GM12878 (cell line): ENCODE data around the gene GRIA2.

ENCODE experiments used
- BACH1 ChIP-seq: fragments of 450-650 bp; IDR thresholded peaks from 2 replicates; pipeline ENCODE4 v1.6.1; 2017; ENCODE audit warnings: mild to moderate bottlenecking, borderline replicate concordance
- CEBPB ChIP-seq, 2 experiments: fragments of 150-350 bp in 1 of 2; IDR thresholded peaks; 2 replicates each; pipeline ENCODE4 v1.6.1; 2012 to 2014; ENCODE audit warnings: low read depth in 2 of 2, low read length in 2 of 2, borderline replicate concordance in 1 of 2, inconsistent platforms in 1 of 2
- FOS ChIP-seq: IDR thresholded peaks from 3 replicates; pipeline ENCODE4 v1.6.1; 2011; ENCODE audit warnings: borderline replicate concordance; ENCODE audit not compliant: insufficient read length; ENCODE audit errors: extremely low read depth
- FOXM1 ChIP-seq: IDR thresholded peaks from 2 replicates; pipeline ENCODE4 v1.6.1; 2012; ENCODE audit warnings: low read depth, mild to moderate bottlenecking, inconsistent platforms, low read length, moderate library complexity
- HDAC6 ChIP-seq: fragments of 200-600 bp; sonication (generic); IDR thresholded peaks from one replicate; pipeline ENCODE4 v1.8.0; 2017; ENCODE audit warnings: antibody characterized with exemption; ENCODE audit not compliant: unreplicated experiment
- POLR2A ChIP-seq: IDR thresholded peaks from 2 replicates; pipeline ENCODE4 v1.6.1; 2011; ENCODE audit warnings: low read depth, mild to moderate bottlenecking, low read length
- SREBF2 ChIP-seq: IDR thresholded peaks from 2 replicates; pipeline ENCODE4 v1.6.1; 2012; ENCODE audit warnings: mild to moderate bottlenecking, low read length
- TF ChIP-seq, protein P1 (sequence below), 3 experiments: IDR thresholded peaks in 2 of 3; conservative IDR thresholded peaks in 1 of 3; 2 replicates each; pipeline ENCODE4 v1.5.1; 2011; ENCODE audit warnings: low read depth in 3 of 3, low read length in 3 of 3, mild to moderate bottlenecking in 3 of 3, control low read depth in 2 of 3, moderate library complexity in 2 of 3, inconsistent platforms in 1 of 3, mixed read lengths in 1 of 3; ENCODE audit not compliant: control insufficient read depth in 2 of 3, insufficient read depth in 1 of 3; ENCODE audit errors: extremely low read depth in 1 of 3
- TF ChIP-seq, protein P2 (sequence below): fragments of 450-650 bp; IDR thresholded peaks from 2 replicates; pipeline ENCODE4 v1.6.1; 2017; ENCODE audit warnings: mild to moderate bottlenecking, low read depth, inconsistent platforms; ENCODE audit not compliant: poor library complexity, severe bottlenecking

DNA sequence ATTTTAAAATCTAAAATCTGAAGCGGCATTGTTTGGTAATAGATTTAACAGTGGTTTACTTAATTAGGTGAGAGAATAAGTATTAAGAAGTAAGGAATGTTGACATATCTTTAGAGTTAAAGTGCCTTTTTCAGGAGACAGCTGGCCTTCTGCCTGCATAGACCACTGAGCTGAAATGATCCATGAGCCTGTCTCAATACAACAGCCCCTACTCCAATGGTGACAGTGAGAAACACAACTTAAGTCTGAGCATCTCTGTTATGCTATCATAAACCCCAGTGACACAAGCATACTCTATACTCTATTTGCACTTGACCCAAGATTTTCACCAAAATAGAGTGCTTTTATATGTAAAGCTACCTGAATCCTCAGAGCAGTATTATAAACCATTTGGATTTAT lies 137.9 kb downstream of the GRIA2 start:
- TF ChIP-seq SREBF2: no peak
- no peak for TF ChIP-seq FOXM1
- TF ChIP-seq HDAC6: no peak
- TF ChIP-seq, protein P1, sequence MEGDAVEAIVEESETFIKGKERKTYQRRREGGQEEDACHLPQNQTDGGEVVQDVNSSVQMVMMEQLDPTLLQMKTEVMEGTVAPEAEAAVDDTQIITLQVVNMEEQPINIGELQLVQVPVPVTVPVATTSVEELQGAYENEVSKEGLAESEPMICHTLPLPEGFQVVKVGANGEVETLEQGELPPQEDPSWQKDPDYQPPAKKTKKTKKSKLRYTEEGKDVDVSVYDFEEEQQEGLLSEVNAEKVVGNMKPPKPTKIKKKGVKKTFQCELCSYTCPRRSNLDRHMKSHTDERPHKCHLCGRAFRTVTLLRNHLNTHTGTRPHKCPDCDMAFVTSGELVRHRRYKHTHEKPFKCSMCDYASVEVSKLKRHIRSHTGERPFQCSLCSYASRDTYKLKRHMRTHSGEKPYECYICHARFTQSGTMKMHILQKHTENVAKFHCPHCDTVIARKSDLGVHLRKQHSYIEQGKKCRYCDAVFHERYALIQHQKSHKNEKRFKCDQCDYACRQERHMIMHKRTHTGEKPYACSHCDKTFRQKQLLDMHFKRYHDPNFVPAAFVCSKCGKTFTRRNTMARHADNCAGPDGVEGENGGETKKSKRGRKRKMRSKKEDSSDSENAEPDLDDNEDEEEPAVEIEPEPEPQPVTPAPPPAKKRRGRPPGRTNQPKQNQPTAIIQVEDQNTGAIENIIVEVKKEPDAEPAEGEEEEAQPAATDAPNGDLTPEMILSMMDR (IDR thresholded peaks at IDR 0.05 in 2 of 3, conservative IDR thresholded peaks at IDR 0.05 in 1 of 3; ENCODE audit: control insufficient read depth in 2 of 3, extremely low read depth in 1 of 3, insufficient read depth in 1 of 3, low read depth in 3 of 3, low read length in 3 of 3): no peak
- TF ChIP-seq, protein P2, sequence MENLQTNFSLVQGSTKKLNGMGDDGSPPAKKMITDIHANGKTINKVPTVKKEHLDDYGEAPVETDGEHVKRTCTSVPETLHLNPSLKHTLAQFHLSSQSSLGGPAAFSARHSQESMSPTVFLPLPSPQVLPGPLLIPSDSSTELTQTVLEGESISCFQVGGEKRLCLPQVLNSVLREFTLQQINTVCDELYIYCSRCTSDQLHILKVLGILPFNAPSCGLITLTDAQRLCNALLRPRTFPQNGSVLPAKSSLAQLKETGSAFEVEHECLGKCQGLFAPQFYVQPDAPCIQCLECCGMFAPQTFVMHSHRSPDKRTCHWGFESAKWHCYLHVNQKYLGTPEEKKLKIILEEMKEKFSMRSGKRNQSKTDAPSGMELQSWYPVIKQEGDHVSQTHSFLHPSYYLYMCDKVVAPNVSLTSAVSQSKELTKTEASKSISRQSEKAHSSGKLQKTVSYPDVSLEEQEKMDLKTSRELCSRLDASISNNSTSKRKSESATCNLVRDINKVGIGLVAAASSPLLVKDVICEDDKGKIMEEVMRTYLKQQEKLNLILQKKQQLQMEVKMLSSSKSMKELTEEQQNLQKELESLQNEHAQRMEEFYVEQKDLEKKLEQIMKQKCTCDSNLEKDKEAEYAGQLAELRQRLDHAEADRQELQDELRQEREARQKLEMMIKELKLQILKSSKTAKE: no peak
- no peak for TF ChIP-seq BACH1
- TF ChIP-seq FOS: no peak
- TF ChIP-seq CEBPB (IDR thresholded peaks at IDR 0.05; ENCODE audit: borderline replicate concordance in 1 of 2, low read depth in 2 of 2, low read length in 2 of 2): no peak
- TF ChIP-seq POLR2A: no peak
